H1 (cell line): Measurements from ENCODE around the gene C3orf80. TPM values are rescaled to one million over a fixed set of nuclear protein-coding genes. Genes with fewer than 3 reads are reported as not detected.

Experiments
- CTCF ChIA-PET: fragments of 300-600 bp; sonication (Branson Sonifier 250); formaldehyde crosslinking; loops from one replicate; lab custom pipeline; 2021; ENCODE audit not compliant: partially characterized antibody; lab: Charles Lee
- POLR2A ChIA-PET: fragments of 300-600 bp; sonication (Branson Sonifier 250); formaldehyde crosslinking; loops from one replicate; lab custom pipeline; 2021; ENCODE audit warnings: inconsistent platforms; ENCODE audit not compliant: partially characterized antibody; lab: Charles Lee
- DNase-seq, 2 experiments: peaks; one replicate each; pipeline versions ENCODE4 v3.0.0 to v3.0.0-alpha.2; 2010 to 2022; ENCODE audit warnings: low spot score in 2 of 2, low read depth in 1 of 2, mixed read lengths in 1 of 2
- FAIRE-seq: peaks from 2 replicates; lab custom pipeline; 2011; peaks lifted over from hg19 to GRCh38; lab: Jason Lieb, UNC
- H2AFZ ChIP-seq: 2 replicates; pipeline ENCODE4 v1.8.1; 2012; ENCODE audit warnings: low read length, inconsistent platforms
- H2AK5ac ChIP-seq: 2 replicates; pipeline ENCODE4 v1.6.1; 2013; ENCODE audit warnings: low read depth, low read length
- H2BK120ac ChIP-seq: replicated peaks from 2 replicates; pipeline ENCODE3; 2013; ENCODE audit warnings: low read depth, low read length, inconsistent platforms
- H2BK12ac ChIP-seq: 2 replicates; pipeline ENCODE4 v1.6.1; 2013; ENCODE audit warnings: low read depth, low read length
- H2BK15ac ChIP-seq: 2 replicates; pipeline ENCODE4 v1.6.1; 2013; ENCODE audit warnings: low read length
- H2BK20ac ChIP-seq: 2 replicates; pipeline ENCODE4 v1.6.1; 2013; ENCODE audit warnings: low read length
- H2BK5ac ChIP-seq: 2 replicates; pipeline ENCODE4 v1.6.1; 2013; ENCODE audit warnings: low read depth, low read length
- H3K14ac ChIP-seq: 2 replicates; pipeline ENCODE4 v1.6.1; 2013; ENCODE audit warnings: inconsistent platforms; ENCODE audit not compliant: insufficient read length
- H3K18ac ChIP-seq: 2 replicates; pipeline ENCODE4 v1.6.1; 2013; ENCODE audit warnings: low read length; ENCODE audit errors: extremely low read depth
- H3K23ac ChIP-seq: 2 replicates; pipeline ENCODE4 v1.6.1; 2013; ENCODE audit warnings: inconsistent platforms; ENCODE audit not compliant: insufficient read length
- H3K23me2 ChIP-seq: 2 replicates; pipeline ENCODE4 v1.6.1; 2013; ENCODE audit warnings: low read depth, low read length
- H3K27ac ChIP-seq: 2 replicates; pipeline ENCODE4 v1.6.1; 2011; ENCODE audit warnings: low read depth, low read length, inconsistent platforms
- H3K27me3 ChIP-seq, 4 experiments: replicated peaks in 1 of 4; 1 replicate in 1 of 4; 2 replicates in 3 of 4; pipeline versions ENCODE4 v1.6.1 to v1.8.1; 2011 to 2013; ENCODE audit warnings: low read length in 3 of 4, mild to moderate bottlenecking in 3 of 4, inconsistent platforms in 2 of 4, mixed read lengths in 2 of 4, moderate library complexity in 1 of 4; ENCODE audit not compliant: control insufficient read depth in 3 of 4, insufficient read depth in 3 of 4; ENCODE audit errors: extremely low read depth in 1 of 4
- H3K36me3 ChIP-seq, 4 experiments: 2 replicates each; pipeline versions ENCODE4 v1.6.1 to v1.8.1; 2011 to 2013; ENCODE audit warnings: mild to moderate bottlenecking in 4 of 4, low read length in 3 of 4, moderate library complexity in 2 of 4, control low read depth in 1 of 4, inconsistent platforms in 1 of 4; ENCODE audit not compliant: insufficient read depth in 4 of 4, control insufficient read depth in 2 of 4
- H3K4ac ChIP-seq: replicated peaks from 2 replicates; pipeline ENCODE3; 2013; ENCODE audit warnings: low read length, low read depth, mixed read lengths, inconsistent platforms; ENCODE audit not compliant: insufficient read length
- H3K4me1 ChIP-seq, 4 experiments: replicated peaks in 1 of 4; 1 replicate in 1 of 4; 2 replicates in 3 of 4; pipeline versions ENCODE4 v1.6.1 to v1.8.1; 2011 to 2013; ENCODE audit warnings: low read length in 3 of 4, inconsistent platforms in 2 of 4, mixed read lengths in 1 of 4; ENCODE audit not compliant: insufficient read depth in 4 of 4, control insufficient read depth in 3 of 4
- H3K4me2 ChIP-seq, 2 experiments: 2 replicates each; pipeline versions ENCODE4 v1.6.1 to v1.8.1; 2011 to 2013; ENCODE audit warnings: low read depth in 2 of 2, low read length in 2 of 2, control low read depth in 1 of 2, inconsistent platforms in 1 of 2, mild to moderate bottlenecking in 1 of 2; ENCODE audit not compliant: insufficient read depth in 1 of 2
- H3K4me3 ChIP-seq, 4 experiments: fragments of 200-600, 300-600 bp in 1 of 4; sonication (generic), shearing (Covaris generic), sonication (Bioruptor Twin) in 1 of 4; 2 replicates each; pipeline versions ENCODE4 v1.5.1 to v1.8.1; 2011 to 2016; ENCODE audit warnings: low read length in 4 of 4, low read depth in 3 of 4, control low read depth in 2 of 4, inconsistent platforms in 2 of 4, mild to moderate bottlenecking in 2 of 4, mixed read lengths in 1 of 4, moderate library complexity in 1 of 4; ENCODE audit not compliant: insufficient read depth in 2 of 4; ENCODE audit errors: extremely low read depth in 1 of 4
- H3K56ac ChIP-seq: replicated peaks from 2 replicates; pipeline ENCODE3; 2013; ENCODE audit warnings: low read depth, mild to moderate bottlenecking, mixed read lengths, low read length, inconsistent platforms; ENCODE audit not compliant: insufficient read length
- H3K79me1 ChIP-seq: 2 replicates; pipeline ENCODE4 v1.6.1; 2013; ENCODE audit warnings: low read depth, low read length, control low read depth
- H3K79me2 ChIP-seq, 2 experiments: 2 replicates each; pipeline versions ENCODE4 v1.6.1 to v1.8.1; 2012 to 2013; ENCODE audit warnings: low read length in 2 of 2, mild to moderate bottlenecking in 2 of 2, inconsistent platforms in 1 of 2; ENCODE audit not compliant: insufficient read depth in 2 of 2, control insufficient read depth in 1 of 2
- H3K9ac ChIP-seq, 4 experiments: replicated peaks in 1 of 4; 1 replicate in 1 of 4; 2 replicates in 3 of 4; pipeline versions ENCODE4 v1.6.1 to v1.8.1; 2011 to 2013; ENCODE audit warnings: low read depth in 3 of 4, low read length in 3 of 4, control low read depth in 2 of 4, mild to moderate bottlenecking in 2 of 4, moderate library complexity in 2 of 4, inconsistent platforms in 1 of 4; ENCODE audit errors: extremely low read depth in 1 of 4
- H3K9me3 ChIP-seq, 2 experiments: 2 replicates each; pipeline versions ENCODE4 v1.6.1 to v1.8.1; 2012 to 2013; ENCODE audit warnings: mild to moderate bottlenecking in 2 of 2, moderate library complexity in 2 of 2, control low read depth in 1 of 2, inconsistent platforms in 1 of 2, low read depth in 1 of 2, low read length in 1 of 2, mixed read lengths in 1 of 2; ENCODE audit not compliant: insufficient read depth in 2 of 2
- H4K20me1 ChIP-seq, 2 experiments: replicated peaks in 1 of 2; 2 replicates each; pipeline versions ENCODE3 to v1.8.1; 2011 to 2013; ENCODE audit warnings: inconsistent platforms in 2 of 2, low read length in 2 of 2, mild to moderate bottlenecking in 1 of 2; ENCODE audit not compliant: insufficient read depth in 2 of 2, control insufficient read depth in 1 of 2
- H4K5ac ChIP-seq: 2 replicates; pipeline ENCODE4 v1.6.1; 2013; ENCODE audit warnings: low read length, low read depth, mixed read lengths, inconsistent platforms; ENCODE audit not compliant: insufficient read length
- H4K8ac ChIP-seq: 2 replicates; pipeline ENCODE4 v1.8.0; 2013; ENCODE audit warnings: mild to moderate bottlenecking, moderate library complexity, low read length, inconsistent platforms; ENCODE audit not compliant: insufficient read depth; ENCODE audit errors: extremely low read depth
- H4K91ac ChIP-seq: replicated peaks from 2 replicates; pipeline ENCODE3; 2013; ENCODE audit warnings: low read length, mixed read lengths, inconsistent platforms; ENCODE audit not compliant: insufficient read length
- ASH2L ChIP-seq: fragments of 200-600, 300-600 bp; sonication (generic); IDR thresholded peaks from one replicate; pipeline ENCODE4 v1.7.1; 2017; ENCODE audit warnings: low read length
- ATF2 ChIP-seq: IDR thresholded peaks from 2 replicates; pipeline ENCODE4 v1.6.1; 2012; ENCODE audit warnings: low read length, inconsistent platforms
- CREB1 ChIP-seq: IDR thresholded peaks from 2 replicates; pipeline ENCODE4 v1.6.1; 2012; ENCODE audit warnings: inconsistent platforms
- CTCF ChIP-seq, 3 experiments: IDR thresholded peaks; 1 replicate in 2 of 3; 2 replicates in 1 of 3; pipeline versions ENCODE4 v1.5.1 to v1.6.1; 2011; ENCODE audit warnings: low read length in 3 of 3, mild to moderate bottlenecking in 3 of 3, inconsistent platforms in 2 of 3, low read depth in 1 of 3, moderate library complexity in 1 of 3; ENCODE audit not compliant: insufficient read depth in 1 of 3; ENCODE audit errors: control extremely low read depth in 1 of 3
- JUND ChIP-seq: IDR thresholded peaks from 2 replicates; pipeline ENCODE4 v1.6.1; 2011; ENCODE audit warnings: mild to moderate bottlenecking, improper control_type of control experiment, low read length
- NANOG ChIP-seq: IDR thresholded peaks from 2 replicates; pipeline ENCODE4 v1.6.1; 2011; ENCODE audit warnings: low read length, low read depth, mild to moderate bottlenecking, inconsistent platforms; ENCODE audit not compliant: insufficient read depth, poor library complexity, severe bottlenecking
- RAD21 ChIP-seq, 2 experiments: IDR thresholded peaks in 1 of 2; conservative IDR thresholded peaks in 1 of 2; 2 replicates each; pipeline ENCODE4 v1.6.1; 2011; ENCODE audit warnings: low read depth in 2 of 2, low read length in 2 of 2, improper control_type of control experiment in 1 of 2, inconsistent platforms in 1 of 2, mild to moderate bottlenecking in 1 of 2, moderate library complexity in 1 of 2
- SUZ12 ChIP-seq: fragments of 200-600 bp; sonication (generic); IDR thresholded peaks from 2 replicates; pipeline ENCODE4 v1.6.1; 2012; ENCODE audit warnings: mild to moderate bottlenecking, inconsistent platforms, low read length, moderate library complexity, mixed read lengths
- TEAD4 ChIP-seq: IDR thresholded peaks from 2 replicates; pipeline ENCODE4 v1.6.1; 2012; ENCODE audit warnings: low read depth, low read length, inconsistent platforms, mixed read lengths
- WGBS, 2 experiments: shearing (Covaris generic) in 1 of 2; methylation state at CpG; one replicate each; pipeline versions ENCODE4 v1.1.6 to v1.1.7; 2013 to 2015; ENCODE audit warnings: low lambda C conversion rate in 2 of 2, mixed read lengths in 2 of 2, inconsistent platforms in 1 of 2, low coverage in 1 of 2, missing lambda C conversion rate in 1 of 2; ENCODE audit not compliant: insufficient replicate concordance in 2 of 2, insufficient coverage in 1 of 2, insufficient read length in 1 of 2; ENCODE audit errors: extremely low coverage in 1 of 2, missing lambda C conversion rate in 1 of 2; 5-methylcytosine and 5-hydroxymethylcytosine counted together
- polyA plus RNA-seq, 7 experiments: library from polyadenylated mRNA; depleted of rRNA in 3 of 7; stranded (reverse) in 5 of 7; unstranded in 2 of 7; fragments of >200 nt in 5 of 7; fragments of 200-250 nt in 2 of 7; gene quantifications; 1 replicate in 5 of 7; 2 replicates in 1 of 7; 4 replicates in 1 of 7; pipeline versions ENCODE4 v1.2.1 to v1.2.3, GENCODE V29; 2011 to 2013; ENCODE audit warnings: missing spikeins in 2 of 7, mixed read lengths in 2 of 7
- total RNA-seq: library from RNA; stranded (reverse); fragmentation: NEBNext Ultra II Directional; extraction: Animal tissue kit (Norgen Biotek cat#: 25700); gene quantifications from 2 replicates; pipeline ENCODE4 v1.2.1, GENCODE V29; 2021

Gene C3orf80
- total and polyA plus RNA-seq, 2 of the 8 experiments (the other 6 are each of a cell fraction or from before 2014, with no cell fraction given), result 0.57 to 1.1 TPM

- no peak overlapping the region for H3K4me2 ChIP-seq
- no peak overlapping the region for H3K18ac ChIP-seq
- H2AK5ac ChIP-seq, result no peak overlapping the region
- no peak overlapping the region for H3K27ac ChIP-seq
- no peak overlapping the region for H4K91ac ChIP-seq
- H2AFZ ChIP-seq, result no peak overlapping the region
- H2BK12ac ChIP-seq, result no peak overlapping the region
- no peak overlapping the region for H3K23ac ChIP-seq
- CTCF ChIA-PET, result interaction anchor here (0.7 to 3.6 kb wide), 16 partner anchors 9 to 390 kb away, joined by 3 to 21 read pairs (median 3); no protein-coding TSS in a partner anchor
- 93% methylated on average over 1 of the region's 1 CpG; no CpG with 5 or more reads in 1 of the 2 experiments for WGBS, 2 experiments
- no peaks in the 10 kb centered on the region for H3K79me2 ChIP-seq
- no peak overlapping the region for H2BK5ac ChIP-seq
- H4K8ac ChIP-seq, result no peak overlapping the region
- no peak overlapping the region for H3K4ac ChIP-seq
- no peaks in the 10 kb centered on the region for H3K9me3 ChIP-seq
- FAIRE-seq (peak; percentile 39), DNase-seq (no peak)
- no peaks in the 10 kb centered on the region for H3K27me3 ChIP-seq
- POLR2A ChIA-PET, result interaction anchor here (1.2 kb wide), 1 partner anchor 10 kb away, joined by 3 read pairs; no protein-coding TSS in a partner anchor
- H3K79me1 ChIP-seq, result no peaks in the 10 kb centered on the region
- no peaks in the 10 kb centered on the region for H3K4me1 ChIP-seq
- H3K56ac ChIP-seq, result no peak overlapping the region
- no peaks in the 10 kb centered on the region for H3K23me2 ChIP-seq
- H4K20me1 ChIP-seq, result no peaks in the 10 kb centered on the region
- H3K14ac ChIP-seq, result no peak overlapping the region
- no peak overlapping the region for H2BK15ac ChIP-seq
- no peaks in the 10 kb centered on the region; a peak in 1 of 8 replicates for H3K36me3 ChIP-seq
- H4K5ac ChIP-seq, result no peak overlapping the region
- H3K4me3 ChIP-seq, result no peak overlapping the region
- H2BK120ac ChIP-seq, result no peak overlapping the region
- H3K9ac ChIP-seq, result no peak overlapping the region
- no peak overlapping the region for H2BK20ac ChIP-seq
- TF ChIP-seq CREB1 (peak; percentile 64; the same call in 1 of the 2 replicates), TEAD4 (peak; percentile 69; the same call in 1 of the 2 replicates), ATF2 (peak; percentile 99), SUZ12 (no peak), RAD21 (IDR thresholded peaks at IDR 0.05 in 1 of 2, conservative IDR thresholded peaks at IDR 0.05 in 1 of 2; ENCODE audit: low read depth in 2 of 2, low read length in 2 of 2) (peak; percentile 38 to 40), JUND (0 out of 2 replicates have a peak, but pooled peaks have one; percentile 80), NANOG (no peak), CTCF (IDR thresholded peaks at IDR 0.05; ENCODE audit: control extremely low read depth in 1 of 3, insufficient read depth in 1 of 3, low read depth in 1 of 3, low read length in 3 of 3) (peak in 2 of 3 experiments; percentile 17 to 19; a peak in 1 of 4 replicates), ASH2L (no peak)
Measured at GRCh38 chr3:160210799-160211221, 14.4 kb upstream of the C3orf80 start.
